ENCODE measurements around the gene ATP6V1G2. TPM values are rescaled to one million over a fixed set of nuclear protein-coding genes. Genes with fewer than 3 reads are reported as not detected.

Gene ATP6V1G2
- total and polyA plus RNA-seq, 7 donors: 2.8 to 9.1 (median 5.0) TPM; not detected in 2

DNA sequence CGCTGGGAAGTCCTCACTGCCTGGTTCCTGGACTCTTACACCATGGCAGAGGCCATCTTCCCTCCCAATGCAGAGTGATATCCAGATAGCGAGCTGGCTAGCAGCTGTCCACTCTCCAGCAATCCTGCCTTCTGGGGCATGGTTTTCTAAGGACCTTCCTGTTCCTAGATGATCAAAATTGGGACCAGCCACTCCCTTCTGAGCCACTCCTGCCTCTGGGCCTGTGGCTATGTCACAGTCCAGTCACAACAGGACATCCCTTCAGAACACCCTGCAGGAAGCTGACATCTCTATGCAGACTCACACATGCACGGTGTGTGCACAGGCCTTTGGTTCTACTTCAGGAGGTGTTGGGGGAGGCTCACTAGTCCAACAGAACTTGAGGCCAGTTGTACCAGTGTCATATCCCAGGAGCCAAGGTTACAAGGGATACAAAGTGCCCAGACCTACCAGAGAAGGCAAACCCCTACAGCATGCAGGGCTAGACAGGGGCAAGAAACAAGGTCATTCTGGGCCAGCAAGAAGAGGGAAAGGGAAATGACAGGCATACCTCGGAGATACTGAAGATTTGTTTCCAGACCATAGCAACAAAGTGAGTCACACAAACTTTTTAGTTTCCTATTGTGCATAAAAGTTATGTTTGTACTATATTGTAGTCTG, 20.3 kb downstream of the ATP6V1G2 start:
- no peak overlapping the region for H3K4me3 ChIP-seq
- intact Hi-C loops (cut with DNase I): no loop called here
- 73 to 79% methylated on average over 4 of the region's 4 CpGs for WGBS, 2 donors
- no peak overlapping the region for H3K27ac ChIP-seq
- H3K27me3 ChIP-seq: no peaks in the 10 kb centered on the region
- H3K9me3 ChIP-seq: no peaks in the 10 kb centered on the region
- peaks cover 14 to 17% (median 16%) of the 10 kb centered on the region in 4 donors for H3K36me3 ChIP-seq
- H3K4me1 ChIP-seq: no peaks in the 10 kb centered on the region
- DNase-seq: no peak
- TF ChIP-seq, protein P1, sequence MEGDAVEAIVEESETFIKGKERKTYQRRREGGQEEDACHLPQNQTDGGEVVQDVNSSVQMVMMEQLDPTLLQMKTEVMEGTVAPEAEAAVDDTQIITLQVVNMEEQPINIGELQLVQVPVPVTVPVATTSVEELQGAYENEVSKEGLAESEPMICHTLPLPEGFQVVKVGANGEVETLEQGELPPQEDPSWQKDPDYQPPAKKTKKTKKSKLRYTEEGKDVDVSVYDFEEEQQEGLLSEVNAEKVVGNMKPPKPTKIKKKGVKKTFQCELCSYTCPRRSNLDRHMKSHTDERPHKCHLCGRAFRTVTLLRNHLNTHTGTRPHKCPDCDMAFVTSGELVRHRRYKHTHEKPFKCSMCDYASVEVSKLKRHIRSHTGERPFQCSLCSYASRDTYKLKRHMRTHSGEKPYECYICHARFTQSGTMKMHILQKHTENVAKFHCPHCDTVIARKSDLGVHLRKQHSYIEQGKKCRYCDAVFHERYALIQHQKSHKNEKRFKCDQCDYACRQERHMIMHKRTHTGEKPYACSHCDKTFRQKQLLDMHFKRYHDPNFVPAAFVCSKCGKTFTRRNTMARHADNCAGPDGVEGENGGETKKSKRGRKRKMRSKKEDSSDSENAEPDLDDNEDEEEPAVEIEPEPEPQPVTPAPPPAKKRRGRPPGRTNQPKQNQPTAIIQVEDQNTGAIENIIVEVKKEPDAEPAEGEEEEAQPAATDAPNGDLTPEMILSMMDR (IDR thresholded peaks at IDR 0.05): no peak
- TF ChIP-seq EP300 (IDR thresholded peaks at IDR 0.05): no peak
- no peak for TF ChIP-seq POLR2AphosphoS5 (IDR thresholded peaks at IDR 0.05)
- TF ChIP-seq POLR2A (IDR thresholded peaks at IDR 0.05): no peak

DNA sequence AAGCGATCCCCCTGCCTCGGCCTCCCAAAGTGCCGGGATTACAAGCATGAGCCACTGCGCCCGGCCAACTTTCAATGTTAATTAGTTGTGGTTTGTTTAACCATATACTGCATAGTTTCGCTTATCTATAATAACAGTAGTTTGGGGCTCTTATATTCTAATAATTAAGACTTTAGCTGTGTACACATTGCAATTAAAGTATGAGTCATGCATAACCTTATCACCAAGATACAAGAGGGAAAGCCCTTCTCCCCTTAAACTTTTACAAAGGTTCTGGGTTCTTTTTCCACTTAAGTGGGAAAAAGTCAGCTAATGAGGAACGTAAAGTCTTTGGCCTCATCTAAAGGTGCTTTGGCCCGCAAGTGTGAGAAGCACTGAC, 20.9 kb downstream of the ATP6V1G2 start:
- WGBS, 2 donors: 71 to 80% methylated on average over 8 of the region's 8 CpGs
- H3K27ac ChIP-seq: no peak overlapping the region
- no peak for DNase-seq
- intact Hi-C loops (cut with DNase I): no loop called here
- TF ChIP-seq, protein P1 (IDR thresholded peaks at IDR 0.05): no peak
- no peak for TF ChIP-seq POLR2AphosphoS5 (IDR thresholded peaks at IDR 0.05)
- no peak for TF ChIP-seq EP300 (IDR thresholded peaks at IDR 0.05)
- no peak for TF ChIP-seq POLR2A (IDR thresholded peaks at IDR 0.05)
- H3K4me3 ChIP-seq: no peak overlapping the region
- H3K36me3 ChIP-seq: peaks cover 8 to 12% (median 11%) of the 10 kb centered on the region in 4 donors
- H3K9me3 ChIP-seq: no peaks in the 10 kb centered on the region
- H3K4me1 ChIP-seq: no peaks in the 10 kb centered on the region
- no peaks in the 10 kb centered on the region for H3K27me3 ChIP-seq

DNA sequence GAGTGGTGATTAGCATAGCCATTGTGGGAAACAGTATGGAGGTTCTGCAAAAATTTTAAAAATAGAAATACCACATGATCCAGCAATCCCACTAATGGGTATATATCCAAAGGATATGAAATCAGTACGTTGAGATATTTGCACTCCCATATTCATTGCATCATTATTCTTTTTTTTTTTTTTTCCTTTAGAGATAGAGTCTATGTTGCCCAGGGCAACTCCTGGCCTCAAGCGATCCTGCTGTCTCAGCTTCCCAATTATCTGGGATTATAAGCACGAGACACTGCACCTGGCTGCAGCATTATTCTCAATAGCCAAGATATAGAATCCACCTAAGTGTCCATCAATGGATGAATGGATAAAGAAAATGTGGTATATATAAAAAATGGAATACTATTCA, 24.6 kb downstream of the ATP6V1G2 start:
- no peak overlapping the region for H3K27ac ChIP-seq
- 76 to 81% methylated on average over 3 of the region's 3 CpGs for WGBS, 2 donors
- H3K27me3 ChIP-seq: no peaks in the 10 kb centered on the region
- no peak for DNase-seq
- no peak overlapping the region for H3K4me3 ChIP-seq
- H3K4me1 ChIP-seq: no peaks in the 10 kb centered on the region
- intact Hi-C loops (cut with DNase I): no loop called here
- TF ChIP-seq POLR2AphosphoS5 (IDR thresholded peaks at IDR 0.05): no peak
- TF ChIP-seq, protein P1 (IDR thresholded peaks at IDR 0.05): no peak
- TF ChIP-seq POLR2A (IDR thresholded peaks at IDR 0.05): no peak
- no peak for TF ChIP-seq EP300 (IDR thresholded peaks at IDR 0.05)
- H3K9me3 ChIP-seq: no peaks in the 10 kb centered on the region
- H3K36me3 ChIP-seq: no peaks in the 10 kb centered on the region

DNA sequence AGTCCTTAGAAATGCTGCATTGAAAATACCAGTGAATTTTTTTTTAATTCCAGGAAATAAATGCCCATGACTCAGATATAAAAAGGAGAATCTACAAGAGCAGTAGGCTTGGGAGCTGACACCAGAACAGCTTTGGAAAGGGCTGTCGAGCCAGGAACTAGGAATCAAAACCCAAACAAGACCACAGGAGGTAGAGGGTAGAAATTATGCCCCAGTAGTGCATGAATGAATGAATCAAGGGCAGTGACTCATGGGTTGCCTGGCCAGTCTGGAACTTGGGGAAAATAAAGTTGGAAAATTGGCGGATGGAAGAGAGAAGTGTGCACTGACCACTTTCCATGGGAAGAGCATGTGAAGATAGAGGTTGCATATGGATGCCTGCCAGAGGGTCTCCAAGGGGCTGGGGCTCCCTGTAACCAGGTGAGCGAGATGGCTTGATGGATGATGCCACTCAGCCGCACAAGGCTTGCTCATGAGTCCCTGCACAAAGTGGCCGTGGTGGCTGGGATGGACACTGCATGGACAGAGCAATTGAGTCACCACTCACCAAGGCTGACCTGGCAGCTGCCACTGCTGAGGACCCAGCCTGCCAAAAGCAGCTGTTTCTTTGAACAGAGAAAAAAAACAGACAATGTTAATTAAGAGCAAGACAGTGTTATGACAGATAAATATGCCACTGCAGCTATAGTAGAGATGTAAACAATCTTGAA, 32.8 kb downstream of the ATP6V1G2 start:
- Histone ChIP-seq H3K4me3 (no peak overlapping the region), H3K4me1 (no peaks in the 10 kb centered on the region), H3K36me3 (no peaks in the 10 kb centered on the region), H3K9me3 (no peaks in the 10 kb centered on the region), H3K27me3 (peaks cover 0 to 3% (median 0%) of the 10 kb centered on the region in 3 donors), H3K27ac (no peak overlapping the region)
- no peak for DNase-seq
- TF ChIP-seq, protein P1 (IDR thresholded peaks at IDR 0.05): no peak
- TF ChIP-seq POLR2AphosphoS5 (IDR thresholded peaks at IDR 0.05): no peak
- TF ChIP-seq POLR2A (IDR thresholded peaks at IDR 0.05): no peak
- TF ChIP-seq EP300 (IDR thresholded peaks at IDR 0.05): no peak
- 74 to 75% methylated on average over 5 of the region's 5 CpGs for WGBS, 2 donors
- intact Hi-C loops (cut with DNase I): no loop called here

Measured in sigmoid colon (tissue), 7 donors.